Fibroblast of mammary gland (primary cell): ENCODE results near the gene TUBAL3.

Source experiments
- DNase-seq: peaks from one replicate; pipeline ENCODE4 v3.0.0-alpha.2; 2010; ENCODE audit warnings: low read depth
- H3K4me3 ChIP-seq: 2 replicates; pipeline ENCODE4 v1.5.1; 2011; ENCODE audit warnings: low read depth, mild to moderate bottlenecking, low read length, moderate library complexity; ENCODE audit not compliant: control insufficient read depth
- TF ChIP-seq, protein P1 (sequence below): conservative IDR thresholded peaks from 2 replicates; pipeline ENCODE4 v1.5.1; 2011; ENCODE audit warnings: low read depth, low read length, inconsistent platforms; ENCODE audit not compliant: control insufficient read depth, insufficient read depth

TUBAL3 gene

DNA sequence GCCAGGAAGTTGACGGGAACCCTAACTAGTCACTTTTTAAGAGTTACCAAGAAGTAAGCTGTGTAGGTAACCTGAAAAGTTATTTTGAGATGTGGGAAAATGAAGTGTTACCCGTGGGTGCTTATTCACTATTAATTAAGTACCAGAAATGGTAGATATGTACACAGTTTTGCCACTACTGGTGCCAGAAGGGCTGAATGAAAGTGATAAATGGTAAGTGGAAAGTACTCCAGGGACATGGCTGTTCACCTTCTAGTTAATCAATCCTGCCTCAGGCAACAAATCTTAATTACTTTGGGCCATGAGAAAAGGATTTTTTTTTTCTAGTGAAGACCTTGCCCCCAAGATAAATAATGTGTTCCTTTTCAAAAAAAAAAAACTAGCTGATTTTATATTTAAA, 23.5 kb upstream of the TUBAL3 start:
- TF ChIP-seq, protein P1, sequence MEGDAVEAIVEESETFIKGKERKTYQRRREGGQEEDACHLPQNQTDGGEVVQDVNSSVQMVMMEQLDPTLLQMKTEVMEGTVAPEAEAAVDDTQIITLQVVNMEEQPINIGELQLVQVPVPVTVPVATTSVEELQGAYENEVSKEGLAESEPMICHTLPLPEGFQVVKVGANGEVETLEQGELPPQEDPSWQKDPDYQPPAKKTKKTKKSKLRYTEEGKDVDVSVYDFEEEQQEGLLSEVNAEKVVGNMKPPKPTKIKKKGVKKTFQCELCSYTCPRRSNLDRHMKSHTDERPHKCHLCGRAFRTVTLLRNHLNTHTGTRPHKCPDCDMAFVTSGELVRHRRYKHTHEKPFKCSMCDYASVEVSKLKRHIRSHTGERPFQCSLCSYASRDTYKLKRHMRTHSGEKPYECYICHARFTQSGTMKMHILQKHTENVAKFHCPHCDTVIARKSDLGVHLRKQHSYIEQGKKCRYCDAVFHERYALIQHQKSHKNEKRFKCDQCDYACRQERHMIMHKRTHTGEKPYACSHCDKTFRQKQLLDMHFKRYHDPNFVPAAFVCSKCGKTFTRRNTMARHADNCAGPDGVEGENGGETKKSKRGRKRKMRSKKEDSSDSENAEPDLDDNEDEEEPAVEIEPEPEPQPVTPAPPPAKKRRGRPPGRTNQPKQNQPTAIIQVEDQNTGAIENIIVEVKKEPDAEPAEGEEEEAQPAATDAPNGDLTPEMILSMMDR: no peak
- DNase-seq: no peak
- H3K4me3 ChIP-seq: no peak overlapping the region

DNA sequence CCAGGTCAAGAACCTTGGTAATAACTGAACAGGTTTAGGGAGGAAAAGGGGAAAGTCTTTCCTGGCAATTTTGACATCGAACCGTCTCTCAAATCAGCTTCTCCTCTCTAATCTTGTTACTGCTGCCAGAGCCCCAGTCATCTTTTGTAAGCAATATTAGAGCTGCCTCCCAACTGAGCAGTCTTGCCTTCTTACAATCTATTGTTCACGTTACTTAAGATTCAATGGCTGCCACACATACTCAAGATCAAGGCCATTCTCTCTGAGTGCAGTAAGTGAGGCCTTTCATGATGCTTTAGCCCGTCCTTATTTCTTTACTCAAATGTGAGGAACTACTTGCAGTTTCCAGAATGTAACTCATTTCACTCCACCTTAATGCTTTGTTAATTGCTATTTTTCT, 20.1 kb upstream of the TUBAL3 start:
- DNase-seq: no peak
- TF ChIP-seq, protein P1: no peak
- no peak overlapping the region for H3K4me3 ChIP-seq

DNA sequence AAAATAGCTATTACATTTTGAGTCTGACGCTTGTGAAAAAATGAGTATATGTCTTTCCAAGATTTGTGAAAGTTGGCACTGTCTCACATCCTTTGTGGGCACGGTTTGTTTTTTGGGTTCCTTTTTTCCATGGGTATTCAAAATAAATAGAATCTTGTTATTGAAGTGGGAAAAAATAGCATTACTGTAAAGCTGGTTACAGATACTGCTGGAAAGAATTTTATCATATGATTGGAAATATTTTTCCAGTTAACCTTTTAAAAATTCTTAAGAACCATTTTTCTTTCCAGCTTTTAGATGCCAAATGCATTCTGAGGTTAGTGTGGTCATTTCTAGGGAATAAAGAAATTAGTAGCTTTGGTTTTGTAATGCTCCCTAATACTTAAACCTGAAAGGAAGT, 19.1 kb upstream of the TUBAL3 start:
- no peak overlapping the region for H3K4me3 ChIP-seq
- TF ChIP-seq, protein P1: no peak
- DNase-seq: no peak

DNA sequence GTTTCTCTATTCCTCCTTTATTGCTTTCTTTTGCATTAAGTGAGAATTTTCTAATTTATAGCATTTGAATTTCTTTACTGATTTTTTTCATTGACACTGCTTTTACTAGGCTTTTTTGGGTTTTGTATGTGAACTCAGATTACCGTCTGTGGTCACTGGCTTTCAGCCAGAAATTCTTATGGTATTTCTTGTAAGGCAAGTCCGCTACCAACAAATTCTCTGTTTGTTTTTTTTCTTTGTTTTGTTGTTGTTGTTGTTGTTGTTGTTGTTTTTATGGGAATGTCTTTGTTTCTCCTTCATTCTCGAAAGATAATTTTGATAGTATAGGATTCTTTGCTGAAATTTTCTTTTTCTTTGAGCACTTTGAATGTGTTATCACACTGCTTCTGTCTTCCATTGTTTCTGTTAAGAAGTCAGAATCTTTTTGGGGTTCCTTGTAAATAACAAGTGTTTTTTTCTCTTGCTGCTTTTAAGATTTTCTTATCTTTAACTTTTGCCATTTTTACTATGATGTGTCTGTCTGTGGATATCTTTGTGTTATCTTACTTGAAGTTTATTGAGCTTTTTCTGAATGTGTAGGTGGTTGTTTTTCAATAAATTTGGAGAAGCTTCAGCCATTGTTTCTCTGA, 15.0 kb upstream of the TUBAL3 start:
- no peak overlapping the region for H3K4me3 ChIP-seq
- TF ChIP-seq, protein P1: no peak
- peak; percentile 65 for DNase-seq

DNA sequence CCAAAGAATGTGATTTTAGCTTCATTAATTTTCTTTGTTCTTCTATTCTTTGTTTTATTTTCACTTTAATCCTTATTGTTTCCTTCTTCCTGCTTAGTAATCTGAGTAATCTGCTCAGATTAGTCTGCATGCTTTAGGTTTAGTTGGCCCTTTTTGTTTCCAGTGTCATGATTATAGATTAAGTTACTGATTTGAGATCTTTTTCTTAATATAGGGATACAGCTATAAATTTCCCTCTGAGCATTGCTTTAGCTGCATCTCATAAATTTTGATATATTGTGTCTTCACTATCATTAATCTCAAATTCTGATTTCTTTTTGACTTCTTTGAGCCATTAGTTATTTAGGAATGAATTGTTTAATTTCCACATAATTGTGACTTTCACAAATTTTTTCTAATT, 14.0 kb upstream of the TUBAL3 start:
- DNase-seq: no peak
- H3K4me3 ChIP-seq: no peak overlapping the region
- TF ChIP-seq, protein P1: no peak

DNA sequence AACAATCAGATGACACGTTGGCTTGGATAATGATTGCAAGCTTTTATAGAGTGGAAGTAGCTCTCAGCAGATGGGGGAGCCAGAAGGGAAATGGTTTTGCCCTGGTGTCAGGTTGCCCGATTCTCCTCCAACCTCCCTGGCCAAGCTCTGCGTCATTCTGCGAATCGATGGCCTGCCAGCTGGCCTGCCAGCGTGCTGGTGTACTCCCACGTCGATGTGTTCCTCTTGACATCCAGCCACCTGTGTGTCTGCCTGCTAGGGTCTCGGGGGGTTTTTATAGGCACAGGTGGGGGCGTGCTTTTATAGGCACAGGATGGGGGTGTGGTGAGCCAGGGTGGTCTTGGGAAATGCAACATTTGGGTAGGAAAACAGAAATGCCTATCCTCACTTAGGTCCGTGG, 12.4 kb upstream of the TUBAL3 start:
- H3K4me3 ChIP-seq: no peak overlapping the region
- DNase-seq: no peak
- TF ChIP-seq, protein P1: no peak

DNA sequence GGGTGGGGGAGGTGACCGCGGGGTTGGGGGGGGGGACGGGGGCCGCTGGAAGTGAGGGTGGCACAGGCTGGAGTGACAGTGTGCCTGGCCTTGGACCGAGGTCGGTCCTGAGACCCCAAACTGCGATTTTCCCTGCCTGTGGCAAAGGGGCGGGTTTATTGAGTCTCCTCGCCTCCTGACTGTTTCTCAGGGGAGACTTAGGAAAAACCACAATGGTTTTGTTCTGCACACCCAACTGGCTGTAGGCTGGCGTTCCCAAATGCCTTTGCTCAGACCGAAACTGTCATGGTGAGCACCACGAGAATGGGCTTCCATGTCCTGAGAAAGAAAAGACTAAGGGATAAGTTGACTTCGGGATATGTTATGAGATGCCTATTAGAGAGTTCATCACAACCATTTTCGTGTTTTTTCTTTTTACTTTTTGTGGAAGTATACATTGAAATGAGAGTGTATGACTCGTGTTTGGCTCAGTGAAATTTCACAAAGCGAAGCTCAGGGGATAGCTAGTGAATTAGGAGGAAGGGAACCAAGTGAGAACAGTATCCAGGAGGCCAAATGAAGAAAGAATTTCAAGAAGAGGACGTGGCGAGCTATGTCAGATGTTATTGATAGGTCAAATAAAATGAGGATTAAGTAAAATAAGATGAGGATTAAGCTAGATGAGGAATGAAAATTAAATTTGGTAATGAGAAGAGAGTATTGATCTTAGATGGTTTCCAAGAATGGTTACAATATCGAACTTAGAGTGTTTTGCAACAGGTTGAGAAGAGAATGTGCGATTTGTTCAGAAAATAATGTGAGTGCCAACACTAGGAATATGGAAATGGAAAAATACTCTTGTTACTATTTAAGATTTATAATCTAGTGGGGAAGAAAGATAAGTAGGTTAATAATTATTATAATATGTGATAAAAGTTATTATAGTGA, 8.6 kb upstream of the TUBAL3 start:
- TF ChIP-seq, protein P1: no peak
- DNase-seq: peak; percentile 59
- peak overlapping the region; percentile 72 for H3K4me3 ChIP-seq
